HG02840 (cell line): Measurements from ENCODE around the gene HIVEP1.

ENCODE experiments used
- ATAC-seq: cut with Tn5 transposase; IDR thresholded peaks from one replicate; pipeline ENCODE4 v1.9.1; 2021; ENCODE audit warnings: mild to moderate bottlenecking, moderate library complexity, moderate number of reproducible peaks; ENCODE audit not compliant: unreplicated experiment, low FRiP score

The HIVEP1 gene

GRCh38 chr6:11989386-11989785 lies 22.7 kb upstream of the HIVEP1 start:
- ATAC-seq = no peak

- no peak for ATAC-seq
Measured at GRCh38 chr6:11992086-11992485, 20.0 kb upstream of the HIVEP1 start.

GRCh38 chr6:11994875-11995461 lies 17.1 kb upstream of the HIVEP1 start:
- no peak for ATAC-seq

- ATAC-seq = no peak
Measured at GRCh38 chr6:11996751-11997150, 15.4 kb upstream of the HIVEP1 start.

- no peak for ATAC-seq
Measured at GRCh38 chr6:11999246-11999645, 12.9 kb upstream of the HIVEP1 start.

- no peak for ATAC-seq
Measured at GRCh38 chr6:12000174-12000573, 11.9 kb upstream of the HIVEP1 start.

GRCh38 chr6:12001004-12001705 lies 11.0 kb upstream of the HIVEP1 start:
- ATAC-seq = no peak

GRCh38 chr6:12001706-12002435 lies 10.2 kb upstream of the HIVEP1 start:
- no peak for ATAC-seq

GRCh38 chr6:12007473-12007872 lies 4.6 kb upstream of the HIVEP1 start:
- ATAC-seq = no peak

- ATAC-seq = no peak
Measured at GRCh38 chr6:12007887-12008286, 4.2 kb upstream of the HIVEP1 start.

GRCh38 chr6:12008366-12009179 lies 3.5 kb upstream of the HIVEP1 start:
- ATAC-seq = no peak

GRCh38 chr6:12009180-12009685 lies 2.9 kb upstream of the HIVEP1 start:
- ATAC-seq = no peak

GRCh38 chr6:12009876-12010634 lies 2.1 kb upstream of the HIVEP1 start:
- no peak for ATAC-seq

GRCh38 chr6:12010635-12011275 lies 1.4 kb upstream of the HIVEP1 start:
- peak; percentile 41 for ATAC-seq

- peak; percentile 58 for ATAC-seq
Measured at GRCh38 chr6:12011276-12012037, 655 bp upstream of the HIVEP1 start.

- ATAC-seq = no peak
Measured at GRCh38 chr6:12012558-12013306, 620 bp downstream of the HIVEP1 start.

GRCh38 chr6:12013307-12013719 lies 1.2 kb downstream of the HIVEP1 start:
- ATAC-seq = no peak
